ENCODE data around the gene KCNN3.
"Not testable (repeated sequence)": the region's sequence is repeated elsewhere in the genome, so short reads cannot be mapped to it uniquely, and the experiment has no call there.

The KCNN3 gene

DNA sequence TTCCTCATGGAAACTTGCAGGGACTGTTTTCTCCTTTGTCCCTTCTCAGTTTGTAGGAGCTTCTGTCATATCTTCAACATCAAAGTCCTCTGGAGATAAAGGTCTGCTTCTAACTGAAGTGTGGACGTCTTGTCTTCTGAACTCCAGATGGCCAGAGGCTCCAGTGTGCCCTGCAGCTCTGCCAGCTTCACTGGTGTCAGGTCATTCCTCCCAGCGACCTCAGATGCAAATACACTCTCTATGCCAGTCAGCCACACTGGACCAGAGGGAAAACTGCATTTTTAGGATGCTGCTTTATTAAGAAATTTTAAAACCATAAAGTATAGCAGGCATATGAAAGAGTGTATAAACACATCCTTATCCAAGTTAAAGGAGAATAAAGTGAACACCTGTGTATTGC lies 183.6 kb downstream of the KCNN3 start:
- no peak for DNase-seq

DNA sequence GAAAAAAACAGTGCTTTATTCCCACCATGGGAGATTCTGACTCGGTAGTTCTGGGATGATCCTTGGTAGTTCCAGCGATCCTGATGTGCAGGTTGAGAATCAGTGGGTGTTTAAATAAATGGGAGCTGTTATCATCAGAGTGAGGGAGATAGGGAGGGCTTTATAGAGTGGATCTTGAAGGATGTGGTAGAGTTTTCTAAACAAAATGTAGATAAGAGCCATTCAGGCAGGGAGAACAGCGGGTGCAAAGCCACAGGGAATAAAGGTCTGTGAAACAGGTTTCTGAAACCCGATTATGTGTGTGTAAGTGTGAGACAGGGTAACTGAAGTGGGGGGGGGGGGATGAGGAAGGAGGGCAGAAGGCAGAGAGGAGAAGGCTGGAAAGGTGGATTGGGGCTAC lies 186.3 kb downstream of the KCNN3 start:
- no peak for DNase-seq

DNA sequence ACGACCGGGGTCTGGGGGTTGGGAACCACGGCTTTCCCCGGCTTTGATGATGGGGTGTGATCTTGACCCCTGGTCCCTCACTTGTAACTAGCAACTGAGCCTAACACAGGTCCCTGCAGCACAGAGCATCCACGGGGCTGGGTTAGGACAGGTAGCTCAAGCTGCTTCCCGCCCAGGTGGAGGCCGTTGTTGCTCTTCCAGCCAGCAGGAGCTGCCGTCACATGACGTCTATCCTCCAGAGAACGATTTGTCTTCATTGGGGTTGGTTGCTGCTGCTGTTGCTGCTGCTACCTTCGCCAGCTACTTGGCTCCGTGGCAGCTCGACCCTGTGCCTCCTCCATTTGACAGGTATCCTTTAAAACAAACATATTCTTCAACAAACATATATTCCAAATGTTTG lies 187.8 kb downstream of the KCNN3 start:
- no peak for DNase-seq

DNA sequence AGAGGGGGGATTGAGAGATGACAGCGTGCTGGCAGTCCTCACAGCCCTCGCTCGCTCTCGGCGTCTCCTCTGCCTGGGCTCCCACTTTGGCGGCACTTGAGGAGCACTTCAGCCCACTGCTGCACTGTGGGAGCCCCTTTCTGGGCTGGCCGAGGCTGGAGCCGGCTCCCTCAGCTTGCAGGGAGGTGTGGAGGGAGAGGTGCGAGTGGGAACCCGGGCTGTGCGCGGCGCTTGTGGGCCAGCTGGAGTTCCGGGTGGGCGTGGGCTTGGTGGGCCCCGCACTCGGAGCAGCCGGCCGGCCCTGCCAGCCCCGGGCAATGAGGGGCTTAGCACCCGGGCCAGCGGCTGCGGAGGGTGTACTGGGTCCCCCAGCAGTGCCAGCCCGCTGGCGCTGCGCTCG lies 192.2 kb downstream of the KCNN3 start:
- DNase-seq: not testable (repeated sequence)

DNA sequence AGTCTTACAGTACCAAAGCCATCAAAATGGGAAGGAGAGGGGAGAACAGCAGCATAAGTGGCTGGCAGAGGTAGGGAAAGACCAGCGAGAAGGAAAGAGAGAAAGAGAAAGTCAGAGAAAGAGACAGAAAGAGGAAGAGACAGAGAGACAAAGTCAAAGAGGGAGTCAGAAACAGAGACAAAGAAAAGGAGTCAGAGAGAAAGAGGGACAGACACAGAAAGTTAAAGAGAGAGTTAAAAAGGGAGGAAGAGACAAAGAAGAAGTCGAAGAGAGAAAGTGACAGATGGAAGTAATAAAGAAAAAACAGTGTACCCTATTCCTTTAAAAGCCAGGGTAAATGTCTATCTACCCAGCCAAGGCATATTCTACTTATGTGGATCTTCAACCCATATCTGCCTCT lies 193.2 kb downstream of the KCNN3 start:
- not testable (repeated sequence) for DNase-seq

DNA sequence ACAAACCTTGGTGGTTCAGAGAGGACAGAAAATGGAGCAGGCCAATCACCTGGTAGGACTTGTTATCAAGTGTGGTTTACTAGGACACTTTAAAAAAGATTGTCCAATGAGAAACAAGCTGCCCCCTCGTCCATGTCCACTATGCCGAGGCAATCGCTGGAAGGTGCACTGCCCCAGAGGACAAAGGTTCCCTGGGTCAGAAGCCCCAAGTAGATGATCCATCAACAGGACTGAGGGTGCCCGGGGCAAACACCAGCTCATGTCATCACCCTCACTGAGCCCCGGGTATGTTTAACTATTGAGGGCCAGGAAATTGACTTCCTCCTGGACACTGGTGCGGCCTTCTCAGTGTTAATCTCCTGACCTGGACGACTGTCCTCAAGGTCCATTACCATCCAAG lies 195.6 kb downstream of the KCNN3 start:
- DNase-seq: not testable (repeated sequence)

DNA sequence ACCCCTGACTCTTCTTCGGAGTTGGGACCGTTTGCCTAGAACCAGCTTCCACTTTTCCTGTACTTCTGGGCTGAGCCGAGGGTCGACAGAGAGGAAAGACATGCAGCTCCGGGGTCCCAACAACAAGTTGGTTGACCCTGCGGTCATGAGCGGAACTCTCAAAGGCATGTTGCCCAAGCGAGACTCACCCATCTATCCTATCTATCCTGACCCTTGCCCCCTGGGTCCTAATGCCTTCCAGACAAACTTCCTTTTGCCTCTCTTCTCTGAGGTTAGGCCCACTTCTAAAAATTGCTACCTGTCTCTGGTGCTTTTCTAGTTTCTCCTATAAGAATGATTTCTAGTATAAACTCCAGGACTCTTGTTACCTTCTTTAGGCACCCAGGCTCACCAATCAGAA lies 197.8 kb downstream of the KCNN3 start:
- DNase-seq: not testable (repeated sequence)

DNA sequence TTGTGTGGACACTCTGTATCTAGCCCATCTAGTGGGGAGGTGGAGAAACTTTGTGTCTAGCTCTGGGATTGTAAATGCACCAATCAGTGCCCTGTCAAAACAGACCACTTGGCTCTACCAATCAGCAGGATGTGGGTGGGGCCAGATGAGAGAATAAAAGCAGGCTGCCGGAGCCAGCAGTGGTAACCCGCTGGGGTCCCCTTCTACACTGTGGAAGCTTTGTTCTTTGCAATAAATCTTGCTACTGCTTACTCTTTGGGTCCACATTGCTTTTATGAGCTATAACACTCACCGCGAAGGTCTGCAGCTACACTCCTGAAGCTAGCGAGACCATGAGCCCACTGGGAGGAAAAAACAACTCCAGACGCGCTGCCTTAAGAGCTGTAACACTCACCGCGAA lies 198.7 kb downstream of the KCNN3 start:
- DNase-seq: not testable (repeated sequence)

DNA sequence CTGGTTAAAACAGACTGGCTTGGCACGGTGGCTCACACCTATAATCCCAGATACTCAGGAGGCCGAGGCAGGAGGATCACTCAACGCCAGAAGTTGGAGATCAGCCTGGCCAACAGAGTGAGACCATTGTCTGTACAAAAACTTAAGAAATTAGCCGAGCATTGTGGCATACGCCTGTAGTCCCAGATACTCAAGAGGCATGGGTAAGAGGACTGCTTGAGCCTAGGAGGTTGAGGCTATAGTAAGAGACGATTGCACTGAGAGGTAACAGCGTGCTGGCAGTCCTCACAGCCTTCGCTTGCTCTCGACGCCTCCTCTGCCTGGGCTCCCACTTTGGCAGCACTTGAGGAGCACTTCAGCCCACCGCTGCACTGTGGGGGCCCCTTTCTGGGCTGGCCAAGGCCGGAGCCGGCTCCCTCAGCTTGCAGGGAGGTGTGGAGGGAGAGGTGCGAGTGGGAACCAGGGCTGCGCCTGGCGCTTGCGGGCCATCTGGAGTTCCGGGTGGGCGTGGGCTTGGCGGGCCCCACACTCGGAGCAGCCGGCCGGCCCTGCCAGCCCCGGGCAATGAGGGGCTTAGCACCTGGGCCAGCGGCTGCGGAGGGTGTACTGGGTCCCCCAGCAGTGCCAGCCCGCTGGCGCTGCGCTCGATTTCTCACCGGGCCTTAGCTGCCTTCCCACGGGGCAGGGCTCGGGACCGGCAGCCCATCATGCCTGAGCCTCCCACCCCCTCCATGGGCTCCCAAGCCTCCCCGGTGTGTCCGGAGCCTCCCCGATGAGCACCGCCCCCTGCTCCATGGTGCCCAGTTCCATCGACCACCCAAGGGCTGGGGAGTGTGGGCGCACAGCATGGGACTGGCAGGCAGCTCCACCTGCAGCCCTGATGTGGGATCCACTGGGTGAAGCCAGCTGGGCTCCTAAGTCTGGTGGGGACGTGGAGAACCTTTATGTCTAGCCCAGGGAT lies 199.5 kb downstream of the KCNN3 start:
- not testable (repeated sequence) for DNase-seq

DNA sequence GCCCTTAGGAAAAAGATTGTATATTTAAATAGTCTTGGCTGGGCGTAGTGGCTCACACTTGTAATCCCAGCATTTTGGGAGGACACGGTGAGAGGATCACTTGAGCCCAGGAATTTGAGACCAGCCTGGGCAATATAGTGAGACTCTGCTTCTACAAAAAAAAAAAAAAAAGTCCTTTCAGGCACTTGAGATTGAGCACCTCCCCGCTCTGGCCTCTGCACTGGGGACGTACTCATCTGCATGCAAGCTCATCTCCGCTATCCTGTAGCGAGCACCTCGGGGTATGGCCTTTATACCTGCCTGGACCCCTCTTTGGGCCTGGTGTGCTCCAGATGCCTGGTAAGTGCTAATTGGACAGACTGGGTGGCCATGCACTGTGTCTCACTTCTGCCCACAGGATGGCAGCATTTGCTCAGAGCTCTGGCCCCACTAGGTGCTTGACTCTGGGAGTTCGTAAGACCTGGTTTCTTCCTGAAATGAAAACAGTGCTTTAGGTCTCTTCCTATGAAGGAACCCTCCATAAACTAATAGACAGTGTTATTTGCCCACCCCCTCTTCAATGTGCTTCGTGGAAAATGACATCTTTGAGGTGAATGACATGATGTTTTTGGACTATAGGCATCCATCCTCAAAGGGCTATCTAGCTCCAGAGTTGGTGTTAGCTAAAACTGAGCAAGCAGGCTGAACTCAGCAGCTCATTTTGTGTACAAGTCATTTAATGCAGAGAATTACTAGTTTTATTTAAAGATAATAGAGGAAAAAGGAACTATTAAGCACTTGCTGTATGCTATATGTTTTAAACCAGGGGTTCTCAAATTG lies 200.4 kb downstream of the KCNN3 start:
- DNase-seq: peak; percentile 55

DNA sequence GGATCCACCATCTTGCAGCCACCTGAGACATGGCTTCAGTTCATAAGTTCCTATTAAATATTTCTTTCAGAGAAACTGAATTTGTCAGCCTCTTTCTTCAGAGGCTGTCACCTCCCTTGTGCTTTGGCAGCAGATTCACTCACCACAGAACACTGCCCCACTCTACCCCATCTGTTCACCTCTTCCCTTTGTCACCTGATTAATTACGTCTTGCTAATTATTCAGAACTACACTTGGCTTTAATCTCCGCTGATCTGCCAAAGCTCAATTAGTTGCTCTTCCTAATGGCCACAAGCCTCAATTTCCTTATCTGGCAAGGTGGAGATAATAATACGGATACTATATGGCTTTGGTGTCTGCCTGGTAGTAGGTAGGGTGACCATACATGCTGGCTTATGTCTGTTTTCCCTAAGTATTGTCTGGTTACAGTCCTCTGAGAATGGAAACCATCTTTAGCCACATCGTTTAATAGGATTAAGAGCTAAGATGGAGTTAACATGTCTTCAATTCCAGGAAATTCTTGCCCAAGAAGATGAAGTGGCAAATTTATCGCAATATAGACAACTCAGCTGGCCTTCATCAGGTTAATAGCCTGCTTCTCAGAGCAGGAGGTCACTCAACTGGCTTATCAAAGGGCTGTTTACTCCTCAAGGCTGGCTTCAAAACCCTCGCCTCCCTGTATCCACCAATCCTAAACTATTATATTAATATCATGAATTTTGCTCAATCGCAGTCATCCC lies 203.9 kb downstream of the KCNN3 start:
- DNase-seq: no peak

DNA sequence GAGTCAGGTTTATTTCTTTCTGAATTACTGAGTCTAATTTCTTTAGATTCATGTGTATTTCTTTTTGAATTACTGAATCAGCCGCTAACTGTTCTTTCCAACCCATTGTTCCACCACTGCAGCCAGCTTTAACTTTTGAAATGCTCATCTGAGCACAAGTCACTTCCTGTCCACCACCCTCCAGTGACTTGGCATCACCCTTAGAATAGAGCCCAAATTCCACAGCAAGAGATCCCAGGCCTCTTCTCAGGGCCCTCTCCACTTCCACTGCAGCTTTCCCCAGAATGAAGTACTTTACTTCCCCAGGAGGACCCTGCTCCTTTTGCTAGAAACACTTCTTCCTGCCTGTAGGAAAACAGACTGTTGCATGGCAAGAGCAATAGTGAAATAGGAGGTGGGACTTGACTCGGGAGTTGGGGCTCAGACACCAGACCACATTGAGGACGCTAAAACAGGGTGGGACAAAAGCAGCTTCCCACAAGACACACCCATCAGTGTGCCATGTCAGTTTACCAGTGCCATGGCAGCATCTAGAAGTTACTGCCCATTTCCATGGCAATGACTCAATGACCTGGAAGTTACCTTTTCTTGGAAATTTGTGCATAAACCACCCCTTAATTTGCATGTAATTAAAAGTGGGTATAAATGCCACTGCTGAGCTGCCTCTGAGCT lies 205.6 kb downstream of the KCNN3 start:
- DNase-seq: no peak

DNA sequence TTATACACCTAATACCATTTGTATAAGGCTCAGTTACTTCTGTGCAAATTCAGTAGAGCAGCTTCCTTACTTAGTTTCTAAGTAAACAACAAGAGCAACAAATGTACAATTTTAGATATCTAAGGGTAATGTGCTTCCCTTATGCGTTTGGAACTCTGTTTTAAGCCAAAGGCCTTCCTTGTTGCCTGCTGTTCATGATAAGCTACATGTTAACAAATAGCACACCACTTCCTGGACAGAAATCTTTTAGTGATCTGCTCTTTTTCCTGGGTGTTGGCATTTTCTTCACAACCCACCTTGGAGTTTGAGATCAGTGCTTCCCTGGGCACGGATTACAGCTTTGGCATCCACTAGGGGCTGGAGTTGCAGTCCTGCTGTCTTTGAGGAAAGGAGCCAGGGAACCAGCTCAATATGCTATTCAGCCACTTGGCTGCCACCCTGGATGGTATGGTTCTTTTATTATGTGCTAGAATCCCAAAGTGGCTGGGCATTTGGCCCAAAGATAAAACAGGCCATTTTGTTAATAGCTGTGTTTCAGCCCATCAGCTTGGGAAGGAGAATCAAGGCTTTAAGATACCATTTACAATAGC lies 206.5 kb downstream of the KCNN3 start:
- DNase-seq: no peak

DNA sequence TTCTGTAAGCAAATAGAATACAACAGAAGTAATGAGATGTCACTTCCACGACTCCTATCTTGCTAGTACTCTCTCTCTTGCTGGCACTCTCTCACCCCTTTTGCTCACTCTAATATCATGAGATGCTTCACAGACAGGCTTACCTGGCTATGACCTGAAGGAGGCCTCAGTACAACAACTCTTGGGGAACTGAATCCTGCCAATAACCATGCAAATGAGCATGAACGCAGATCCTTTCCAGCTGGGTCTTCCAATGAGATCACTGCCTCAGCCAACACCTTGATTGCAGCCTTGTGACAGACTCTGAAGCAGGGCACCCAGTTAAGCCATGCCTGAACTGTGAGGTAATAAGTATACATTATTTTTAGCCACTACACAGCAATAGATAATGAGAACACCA lies 209.0 kb downstream of the KCNN3 start:
- DNase-seq: no peak

DNA sequence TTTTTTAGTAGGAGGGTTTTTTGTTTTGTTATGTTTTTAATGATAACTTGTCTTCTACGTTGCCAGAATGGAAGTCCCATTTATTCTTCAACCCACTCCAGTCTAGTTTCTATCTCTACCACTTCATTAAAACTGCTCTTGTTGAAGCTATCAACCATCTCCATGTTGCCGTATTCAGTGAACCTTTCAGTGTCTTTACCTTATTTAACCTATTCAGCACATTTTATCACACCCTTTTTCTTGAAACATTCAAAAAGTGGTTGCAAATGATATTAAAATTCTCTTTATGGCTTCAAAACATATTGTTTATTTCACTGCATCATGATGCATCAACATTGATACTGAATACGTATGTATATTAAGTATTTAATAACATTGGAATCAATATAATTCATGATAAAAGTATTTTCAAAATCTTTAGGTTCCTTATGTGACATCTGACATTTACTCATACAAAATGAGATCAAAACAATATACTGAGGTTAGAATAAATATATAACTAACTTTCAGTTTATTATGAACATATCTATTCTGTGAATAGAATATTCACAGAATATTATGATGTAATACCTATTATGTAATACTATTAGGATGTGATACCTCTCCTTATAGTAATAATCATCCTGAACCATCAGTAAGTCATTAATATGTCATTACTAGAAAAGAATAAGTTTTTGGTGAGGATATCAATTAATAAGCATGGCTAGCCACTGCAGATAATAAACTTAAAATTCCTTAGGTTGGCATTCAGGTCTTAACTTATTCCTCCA lies 210.1 kb downstream of the KCNN3 start:
- DNase-seq: no peak

DNA sequence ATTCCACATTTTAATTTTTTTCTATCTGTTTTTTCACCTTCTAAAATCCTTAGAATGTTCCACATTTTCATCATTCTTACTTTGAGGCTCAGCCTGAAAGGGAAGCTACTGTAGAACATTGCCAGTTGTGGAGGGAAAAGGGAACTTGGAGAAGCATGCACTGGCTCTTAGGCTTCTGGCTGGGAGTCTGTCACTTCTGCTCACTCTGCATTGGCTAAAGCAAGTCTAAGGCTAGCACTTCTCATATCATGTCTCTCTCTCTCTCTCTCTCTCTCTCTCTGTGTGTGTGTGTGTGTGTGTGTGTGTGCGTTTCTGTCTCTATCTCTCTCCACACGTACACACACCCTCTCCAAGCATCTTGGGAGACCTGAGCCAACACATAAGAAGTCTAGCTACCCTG lies 212.5 kb downstream of the KCNN3 start:
- DNase-seq: no peak

DNA sequence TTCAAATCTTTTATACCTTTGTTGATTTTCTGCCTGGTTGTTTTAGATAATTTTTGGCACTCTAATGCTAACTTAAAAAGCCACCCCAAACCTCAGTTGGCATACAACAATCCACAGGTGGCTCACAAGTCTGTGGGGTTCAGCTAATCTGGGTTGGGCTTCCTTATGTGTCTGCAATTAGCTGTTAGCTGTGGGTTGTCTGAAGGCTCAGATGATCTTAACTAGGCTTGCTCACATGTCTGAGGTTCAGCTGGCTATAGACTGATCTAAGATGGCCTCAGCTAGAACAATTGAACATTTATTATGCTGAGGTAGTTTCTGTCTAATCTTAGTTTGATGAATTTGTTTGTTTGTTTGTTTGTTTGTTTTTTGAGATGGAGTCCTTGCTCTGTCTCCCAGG lies 217.2 kb downstream of the KCNN3 start:
- no peak for DNase-seq
